Fibroblast of lung (primary cell): Measurements from ENCODE around the gene C1RL. TPM values are rescaled to one million over a fixed set of nuclear protein-coding genes. Genes with fewer than 3 reads are reported as not detected.
A peak's percentile ranks its signal among the peaks of the same experiment; 100 is the strongest.

Experiments
- DNase-seq, 2 donors: peaks; one replicate each; pipeline versions ENCODE4 v3.0.0 to v3.0.0-alpha.2; 2010; ENCODE audit warnings: low read depth in 2 of 2
- H2AFZ ChIP-seq: 2 replicates; pipeline ENCODE4 v1.5.1; 2012; ENCODE audit warnings: low read length, control low read depth, inconsistent platforms
- H3K27ac ChIP-seq: 2 replicates; pipeline ENCODE4 v1.5.1; 2011; ENCODE audit warnings: low read length, control low read depth; ENCODE audit not compliant: insufficient read depth
- H3K27me3 ChIP-seq: 2 replicates; pipeline ENCODE4 v1.5.1; 2011; ENCODE audit warnings: mild to moderate bottlenecking, low read length; ENCODE audit not compliant: control insufficient read depth, insufficient read depth
- H3K36me3 ChIP-seq: 2 replicates; pipeline ENCODE4 v1.5.1; 2011; ENCODE audit warnings: low read length; ENCODE audit not compliant: control insufficient read depth, insufficient read depth
- H3K4me1 ChIP-seq: 2 replicates; pipeline ENCODE4 v1.5.1; 2011; ENCODE audit warnings: low read length; ENCODE audit not compliant: control insufficient read depth, insufficient read depth; ENCODE audit errors: extremely low read depth
- H3K4me2 ChIP-seq: 2 replicates; pipeline ENCODE4 v1.5.1; 2011; ENCODE audit warnings: low read length, control low read depth; ENCODE audit not compliant: insufficient read depth; ENCODE audit errors: extremely low read depth
- H3K4me3 ChIP-seq, 4 experiments: fragments of 200-600 bp in 1 of 4; sonication (generic) in 1 of 4; replicated peaks in 1 of 4; 2 replicates each; pipeline ENCODE4 v1.5.1; 2011 to 2016; ENCODE audit warnings: low read length in 4 of 4, low read depth in 3 of 4, mild to moderate bottlenecking in 3 of 4, control low read depth in 2 of 4, inconsistent platforms in 1 of 4, mixed read lengths in 1 of 4; ENCODE audit not compliant: insufficient read depth in 1 of 4; ENCODE audit errors: control extremely low read depth in 1 of 4
- H3K79me2 ChIP-seq: 2 replicates; pipeline ENCODE4 v1.5.1; 2012; ENCODE audit warnings: mild to moderate bottlenecking, low read length, inconsistent platforms; ENCODE audit not compliant: control insufficient read depth, insufficient read depth
- H3K9ac ChIP-seq: 2 replicates; pipeline ENCODE4 v1.5.1; 2011; ENCODE audit warnings: mild to moderate bottlenecking, low read length, control low read depth; ENCODE audit not compliant: insufficient read depth
- H3K9me3 ChIP-seq: 2 replicates; pipeline ENCODE4 v1.5.1; 2012; ENCODE audit warnings: low read depth, low read length; ENCODE audit not compliant: control insufficient read depth, insufficient read depth
- H4K20me1 ChIP-seq: 2 replicates; pipeline ENCODE4 v1.5.1; 2011; ENCODE audit warnings: low read length; ENCODE audit not compliant: control insufficient read depth, insufficient read depth; ENCODE audit errors: extremely low read depth
- CTCF ChIP-seq, 2 donors: IDR thresholded peaks in 1 of 2; conservative IDR thresholded peaks in 1 of 2; 1 replicate in 1 of 2; 2 replicates in 1 of 2; pipeline ENCODE4 v1.5.1; 2011 to 2012; ENCODE audit warnings: low read length in 2 of 2, control low read depth in 1 of 2, inconsistent platforms in 1 of 2, low read depth in 1 of 2, mild to moderate bottlenecking in 1 of 2
- EZH2 ChIP-seq: IDR thresholded peaks from 2 replicates; pipeline ENCODE4 v1.5.1; 2012; ENCODE audit warnings: low read length, control low read depth, mild to moderate bottlenecking; ENCODE audit errors: missing control alignments
- polyA plus RNA-seq, 2 donors: library from polyadenylated mRNA; depleted of rRNA in 1 of 2; stranded (reverse) in 1 of 2; unstranded in 1 of 2; fragments of >200 nt; gene quantifications; 2 replicates each; pipeline ENCODE4 v1.2.1, GENCODE V29; 2011 to 2012; ENCODE audit warnings: missing spikeins in 1 of 2
- total RNA-seq: library from RNA; depleted of rRNA; stranded (reverse); fragments of >200 nt; gene quantifications from 2 replicates; pipeline ENCODE4 v1.2.1, GENCODE V29; 2014

C1RL gene
- total and polyA plus RNA-seq, 2 donors (not counting 1 experiment from before 2014, with no cell fraction given): 46.2 to 64.9 TPM

- H3K9ac ChIP-seq: peak overlapping the region; percentile 68
- H3K27me3 ChIP-seq: no peaks in the 10 kb centered on the region
- no peak for DNase-seq
- H3K79me2 ChIP-seq: peaks cover 3% of the 10 kb centered on the region
- peak overlapping the region; percentile 35 for H2AFZ ChIP-seq
- H3K4me1 ChIP-seq: peaks cover 16% of the 10 kb centered on the region
- H4K20me1 ChIP-seq: no peaks in the 10 kb centered on the region
- peaks cover 16% of the 10 kb centered on the region for H3K36me3 ChIP-seq
- H3K4me3 ChIP-seq: peak overlapping the region; percentile 44 to 93 (median 80)
- TF ChIP-seq EZH2: no peak
- H3K4me2 ChIP-seq: peak overlapping the region; percentile 94
- peak overlapping the region; percentile 84 for H3K27ac ChIP-seq
- no peaks in the 10 kb centered on the region for H3K9me3 ChIP-seq
Measured at GRCh38 chr12:7091660-7092228, 17.3 kb downstream of the C1RL start.

GRCh38 chr12:7091171-7091570 lies 17.8 kb downstream of the C1RL start:
- Histone ChIP-seq H3K9ac (no peak overlapping the region), H3K9me3 (no peaks in the 10 kb centered on the region), H3K79me2 (peaks cover 3% of the 10 kb centered on the region), H3K27me3 (no peaks in the 10 kb centered on the region), H3K4me1 (peaks cover 16% of the 10 kb centered on the region), H2AFZ (no peak overlapping the region), H3K36me3 (peaks cover 15% of the 10 kb centered on the region), H3K4me3 (peak overlapping the region; percentile 44 to 93 (median 80)), H3K4me2 (peak overlapping the region; percentile 94), H4K20me1 (no peaks in the 10 kb centered on the region), H3K27ac (no peak overlapping the region)
- no peak for DNase-seq
- TF ChIP-seq CTCF (conservative IDR thresholded peaks at IDR 0.05 in 1 of 2, IDR thresholded peaks at IDR 0.05 in 1 of 2; ENCODE audit: low read depth in 1 of 2, low read length in 2 of 2) (no peak), EZH2 (no peak)

- no peak for DNase-seq
- Histone ChIP-seq H4K20me1 (no peaks in the 10 kb centered on the region), H3K27ac (no peak overlapping the region), H3K4me2 (peak overlapping the region; percentile 94), H3K36me3 (peaks cover 19% of the 10 kb centered on the region), H3K9ac (no peak overlapping the region), H3K4me1 (peaks cover 16% of the 10 kb centered on the region), H3K79me2 (peaks cover 3% of the 10 kb centered on the region), H2AFZ (no peak overlapping the region), H3K4me3 (peak overlapping the region in 3 of 4 experiments; percentile 67 to 93 (median 93)), H3K9me3 (no peaks in the 10 kb centered on the region), H3K27me3 (no peaks in the 10 kb centered on the region)
- TF ChIP-seq EZH2: no peak
- no peak for TF ChIP-seq CTCF (conservative IDR thresholded peaks at IDR 0.05 in 1 of 2, IDR thresholded peaks at IDR 0.05 in 1 of 2; ENCODE audit: low read depth in 1 of 2, low read length in 2 of 2)
Measured at GRCh38 chr12:7090222-7090998, 18.6 kb downstream of the C1RL start.
